COLO668 (cell line): ENCODE results near the gene CCDC78.
"Not testable (repeated sequence)": the region's sequence is repeated elsewhere in the genome, so short reads cannot be mapped to it uniquely, and the experiment has no call there.

Experiments
- DNase-seq: peaks from one replicate; lab custom pipeline; 2025; ENCODE audit not compliant: unreplicated experiment; lab: John Stamatoyannopoulos, UW

Gene CCDC78

GRCh38 chr16:761625-762513 is 35.6 kb upstream of the CCDC78 start:
- no peak for DNase-seq

GRCh38 chr16:760545-761343 is 34.5 kb upstream of the CCDC78 start, which contains the start of gene MSLN:
Gene MSLN, plus strand, starts transcription at chr16:760734. Its CDS starts 1,947 bp downstream, at chr16:762681.
- no peak for DNase-seq

GRCh38 chr16:760065-760464 is 33.8 kb upstream of the CCDC78 start:
- no peak for DNase-seq

- DNase-seq: no peak
These were observed 33.1 kb upstream of the CCDC78 start for GRCh38 chr16:759110-759910.

- DNase-seq: no peak
These were observed 30.2 kb upstream of the CCDC78 start for GRCh38 chr16:756428-756827.

GRCh38 chr16:754656-755055 is 28.4 kb upstream of the CCDC78 start:
- no peak for DNase-seq

GRCh38 chr16:754121-754607 is 27.9 kb upstream of the CCDC78 start:
- DNase-seq: not testable (repeated sequence)

- no peak for DNase-seq
These were observed 25.7 kb upstream of the CCDC78 start for GRCh38 chr16:752007-752312.

GRCh38 chr16:751152-752006 is 25.1 kb upstream of the CCDC78 start:
- no peak for DNase-seq

GRCh38 chr16:750485-750884 is 24.2 kb upstream of the CCDC78 start:
- no peak for DNase-seq

GRCh38 chr16:749010-749409 is 22.8 kb upstream of the CCDC78 start:
- no peak for DNase-seq

GRCh38 chr16:747978-748746 is 21.9 kb upstream of the CCDC78 start:
- no peak for DNase-seq

- DNase-seq: no peak
These were observed 20.4 kb upstream of the CCDC78 start for GRCh38 chr16:746637-747036.

GRCh38 chr16:745739-746138 is 19.5 kb upstream of the CCDC78 start:
- DNase-seq: peak; percentile 50

GRCh38 chr16:743794-744500 is 17.7 kb upstream of the CCDC78 start:
- no peak for DNase-seq

GRCh38 chr16:742894-743293 is 16.7 kb upstream of the CCDC78 start:
- not testable (repeated sequence) for DNase-seq

GRCh38 chr16:741986-742629 is 15.9 kb upstream of the CCDC78 start:
- DNase-seq: peak; percentile 56

- peak; percentile 94 for DNase-seq
These were observed 14.7 kb upstream of the CCDC78 start, which contains the start of gene CIAO3 for GRCh38 chr16:740764-741505. Gene CIAO3, minus strand, starts transcription at chr16:740997. Its CDS starts 12 bp downstream, at chr16:740985.
